GM23338 (cell line): ENCODE results near the gene SRSF9.

Experiments
- CTCF ChIP-seq, 2 experiments: fragments of 200-600 bp in 1 of 2; sonication (generic) in 1 of 2; conservative IDR thresholded peaks; 2 replicates each; pipeline versions ENCODE4 v1.5.1 to v1.6.1; 2016 to 2017; ENCODE audit warnings: antibody characterized with exemption in 2 of 2, low read depth in 2 of 2, mild to moderate bottlenecking in 2 of 2, moderate library complexity in 1 of 2
- EZH2 ChIP-seq: fragments of 200-600 bp; sonication (generic); IDR thresholded peaks from one replicate; pipeline ENCODE4 v1.8.0; 2017; ENCODE audit warnings: antibody characterized with exemption, mild to moderate bottlenecking, low read depth; ENCODE audit not compliant: unreplicated experiment
- EZH2phosphoT487 ChIP-seq: fragments of 200-600 bp; sonication (generic); IDR thresholded peaks from one replicate; pipeline ENCODE4 v1.8.1; 2018; ENCODE audit warnings: antibody characterized with exemption; ENCODE audit not compliant: unreplicated experiment
- JUNB ChIP-seq: IDR thresholded peaks from one replicate; pipeline ENCODE4 v1.6.1; 2016; ENCODE audit warnings: antibody characterized with exemption; ENCODE audit not compliant: unreplicated experiment
- POLR2AphosphoS5 ChIP-seq: IDR thresholded peaks from 2 replicates; pipeline ENCODE4 v1.6.1; 2016; ENCODE audit warnings: antibody characterized with exemption, low read depth
- REST ChIP-seq: IDR thresholded peaks from one replicate; pipeline ENCODE4 v1.6.1; 2018; ENCODE audit warnings: antibody characterized with exemption; ENCODE audit not compliant: unreplicated experiment
- ZNF114 ChIP-seq: fragments of 250-450 bp; sonication (Bioruptor Pico); IDR thresholded peaks from 2 replicates; pipeline ENCODE4 v1.5.0; 2020; ENCODE audit warnings: mild to moderate bottlenecking, moderate library complexity
- ZNF331 ChIP-seq: fragments of 250-450 bp; sonication (Bioruptor Pico); IDR thresholded peaks from 2 replicates; pipeline ENCODE4 v1.5.0; 2020; ENCODE audit warnings: low read depth, mild to moderate bottlenecking, moderate library complexity

GRCh38 chr12:120444676-120445075 lies 24.9 kb downstream of the SRSF9 start:
- TF ChIP-seq CTCF (conservative IDR thresholded peaks at IDR 0.05; ENCODE audit: low read depth in 2 of 2), result no peak
- TF ChIP-seq POLR2AphosphoS5, result no peak
- no peak for TF ChIP-seq REST
- TF ChIP-seq JUNB, result no peak
- TF ChIP-seq EZH2, result no peak
- TF ChIP-seq EZH2phosphoT487, result no peak
- TF ChIP-seq ZNF114 (CRISPR knock-in tag), result no peak
- TF ChIP-seq ZNF331, result no peak
